ACC112 (cell line): Measurements from ENCODE around the gene RBM38.
"Not testable (repeated sequence)": the region's sequence is repeated elsewhere in the genome, so short reads cannot be mapped to it uniquely, and the experiment has no call there.

Experiments
- H2AFZ ChIP-seq: fragments of 200-600 bp; sonication (generic); one replicate; pipeline ENCODE4 v1.6.0; 2017; ENCODE audit warnings: antibody characterized with exemption, low read length; ENCODE audit not compliant: unreplicated experiment
- H3K27ac ChIP-seq: fragments of 200-600 bp; sonication (generic); 2 replicates; pipeline ENCODE4 v1.5.1; 2014; ENCODE audit warnings: low read depth, mild to moderate bottlenecking, antibody characterized with exemption, low read length, moderate library complexity
- H3K27me3 ChIP-seq: fragments of 200-600 bp; sonication (generic); 2 replicates; pipeline ENCODE4 v1.6.1; 2014; ENCODE audit warnings: mild to moderate bottlenecking, antibody characterized with exemption, low read length, moderate library complexity, mixed read lengths; ENCODE audit not compliant: insufficient read depth
- H3K36me3 ChIP-seq: fragments of 200-600 bp; sonication (generic); 2 replicates; pipeline ENCODE4 v1.6.1; 2016; ENCODE audit warnings: mild to moderate bottlenecking, antibody characterized with exemption, low read length, moderate library complexity, mixed read lengths; ENCODE audit not compliant: insufficient read depth
- H3K4me1 ChIP-seq: fragments of 200-600 bp; sonication (generic); one replicate; pipeline ENCODE4 v1.6.1; 2016; ENCODE audit warnings: low read length, mixed read lengths; ENCODE audit not compliant: insufficient read depth, unreplicated experiment, control insufficient read depth
- H3K4me3 ChIP-seq: fragments of 200-600 bp; sonication (generic); 2 replicates; pipeline ENCODE4 v1.5.1; 2014; ENCODE audit warnings: mild to moderate bottlenecking, low read depth, low read length
- H3K79me2 ChIP-seq: fragments of 200-600 bp; sonication (generic); one replicate; pipeline ENCODE4 v1.6.0; 2016; ENCODE audit warnings: low read length; ENCODE audit not compliant: control insufficient read depth, unreplicated experiment, insufficient read depth

RBM38 gene

GRCh38 chr20:57421253-57422220 lies 30.3 kb downstream of the RBM38 start:
- no peak overlapping the region for H3K27ac ChIP-seq
- H3K79me2 ChIP-seq = no peaks in the 10 kb centered on the region
- H3K4me3 ChIP-seq = no peak overlapping the region
- no peak overlapping the region for H2AFZ ChIP-seq
- H3K27me3 ChIP-seq = peaks cover 16% of the 10 kb centered on the region
- no peaks in the 10 kb centered on the region for H3K36me3 ChIP-seq
- no peaks in the 10 kb centered on the region for H3K4me1 ChIP-seq

- no peak overlapping the region for H3K4me3 ChIP-seq
- no peak overlapping the region for H3K27ac ChIP-seq
- no peak overlapping the region for H2AFZ ChIP-seq
- H3K27me3 ChIP-seq = peaks cover 12% of the 10 kb centered on the region
- no peaks in the 10 kb centered on the region for H3K4me1 ChIP-seq
- H3K79me2 ChIP-seq = no peaks in the 10 kb centered on the region
- no peaks in the 10 kb centered on the region for H3K36me3 ChIP-seq
Measured at GRCh38 chr20:57422254-57422653, 31.1 kb downstream of the RBM38 start.

- Histone ChIP-seq H3K36me3 (no peaks in the 10 kb centered on the region), H3K27me3 (no peaks in the 10 kb centered on the region; the same call in 1 of the 2 replicates), H3K4me1 (no peaks in the 10 kb centered on the region), H3K27ac (no peak overlapping the region), H2AFZ (no peak overlapping the region), H3K79me2 (no peaks in the 10 kb centered on the region), H3K4me3 (no peak overlapping the region)
Measured at GRCh38 chr20:57425150-57426013, 34.2 kb downstream of the RBM38 start.

GRCh38 chr20:57426271-57426689 lies 35.1 kb downstream of the RBM38 start:
- Histone ChIP-seq H3K36me3 (no peaks in the 10 kb centered on the region), H3K79me2 (no peaks in the 10 kb centered on the region), H3K4me1 (no peaks in the 10 kb centered on the region), H3K4me3 (no peak overlapping the region), H2AFZ (no peak overlapping the region), H3K27me3 (no peaks in the 10 kb centered on the region; the same call in 1 of the 2 replicates), H3K27ac (no peak overlapping the region)

GRCh38 chr20:57426831-57427230 lies 35.6 kb downstream of the RBM38 start:
- Histone ChIP-seq H3K4me3 (no peak overlapping the region), H3K27ac (no peak overlapping the region), H2AFZ (no peak overlapping the region), H3K27me3 (no peaks in the 10 kb centered on the region; the same call in 1 of the 2 replicates), H3K79me2 (no peaks in the 10 kb centered on the region), H3K36me3 (no peaks in the 10 kb centered on the region), H3K4me1 (no peaks in the 10 kb centered on the region)

- no peak overlapping the region for H3K27ac ChIP-seq
- no peaks in the 10 kb centered on the region for H3K36me3 ChIP-seq
- no peak overlapping the region for H2AFZ ChIP-seq
- H3K27me3 ChIP-seq = no peaks in the 10 kb centered on the region; the same call in 1 of the 2 replicates
- no peaks in the 10 kb centered on the region for H3K79me2 ChIP-seq
- H3K4me1 ChIP-seq = no peaks in the 10 kb centered on the region
- no peak overlapping the region for H3K4me3 ChIP-seq
Measured at GRCh38 chr20:57428324-57429158, 37.3 kb downstream of the RBM38 start.

GRCh38 chr20:57429159-57429496 lies 37.9 kb downstream of the RBM38 start:
- Histone ChIP-seq H2AFZ (no peak overlapping the region), H3K27ac (no peak overlapping the region), H3K79me2 (no peaks in the 10 kb centered on the region), H3K27me3 (no peaks in the 10 kb centered on the region; the same call in 1 of the 2 replicates), H3K36me3 (no peaks in the 10 kb centered on the region), H3K4me1 (no peaks in the 10 kb centered on the region), H3K4me3 (no peak overlapping the region)

- Histone ChIP-seq H3K79me2 (no peaks in the 10 kb centered on the region), H3K27me3 (no peaks in the 10 kb centered on the region; the same call in 1 of the 2 replicates), H3K4me1 (no peaks in the 10 kb centered on the region), H3K4me3 (no peak overlapping the region), H3K27ac (no peak overlapping the region), H3K36me3 (no peaks in the 10 kb centered on the region), H2AFZ (no peak overlapping the region)
Measured at GRCh38 chr20:57429580-57430200, 38.5 kb downstream of the RBM38 start.

GRCh38 chr20:57430201-57430596 lies 39.0 kb downstream of the RBM38 start:
- H3K4me3 ChIP-seq, H3K36me3 ChIP-seq, H3K4me1 ChIP-seq, H2AFZ ChIP-seq, H3K79me2 ChIP-seq, H3K27ac ChIP-seq, H3K27me3 ChIP-seq: not testable (repeated sequence)

GRCh38 chr20:57431539-57431835 lies 40.3 kb downstream of the RBM38 start:
- Histone ChIP-seq H3K36me3 (no peaks in the 10 kb centered on the region), H3K4me3 (no peak overlapping the region), H3K4me1 (no peaks in the 10 kb centered on the region), H3K79me2 (no peaks in the 10 kb centered on the region), H3K27me3 (no peaks in the 10 kb centered on the region; the same call in 1 of the 2 replicates), H2AFZ (no peak overlapping the region), H3K27ac (no peak overlapping the region)
